PFSK-1 (cell line): Measurements from ENCODE around the gene PRRC2B.
A peak's percentile ranks its signal among the peaks of the same experiment; 100 is the strongest.

Experiments
- FOXP2 ChIP-seq: optimal IDR thresholded peaks from 2 replicates; pipeline ENCODE3; 2011; ENCODE audit warnings: borderline replicate concordance, control low read depth, inconsistent platforms; ENCODE audit not compliant: insufficient read depth; ENCODE audit errors: extremely low read length, extremely low read depth
- POLR2AphosphoS5 ChIP-seq: IDR thresholded peaks from 2 replicates; pipeline ENCODE4 v1.6.1; 2012; ENCODE audit warnings: low read depth, mild to moderate bottlenecking, control low read depth, low read length, moderate library complexity
- SIN3A ChIP-seq: IDR thresholded peaks from 2 replicates; pipeline ENCODE4 v1.6.1; 2012; ENCODE audit warnings: mild to moderate bottlenecking, low read length, moderate library complexity, borderline replicate concordance; ENCODE audit not compliant: insufficient read depth
- TAF1 ChIP-seq: IDR thresholded peaks from 2 replicates; pipeline ENCODE4 v1.6.1; 2012; ENCODE audit warnings: low read length, control low read depth, borderline replicate concordance; ENCODE audit not compliant: insufficient read depth
- TF ChIP-seq, protein P1 (sequence below), 2 experiments: IDR thresholded peaks; 2 replicates each; pipeline versions ENCODE4 v1.6.1 to v1.8.0; 2011 to 2012; ENCODE audit warnings: low read depth in 2 of 2, low read length in 2 of 2, control low read depth in 1 of 2, inconsistent platforms in 1 of 2, mild to moderate bottlenecking in 1 of 2, moderate library complexity in 1 of 2; ENCODE audit not compliant: insufficient read depth in 1 of 2

Gene PRRC2B

DNA sequence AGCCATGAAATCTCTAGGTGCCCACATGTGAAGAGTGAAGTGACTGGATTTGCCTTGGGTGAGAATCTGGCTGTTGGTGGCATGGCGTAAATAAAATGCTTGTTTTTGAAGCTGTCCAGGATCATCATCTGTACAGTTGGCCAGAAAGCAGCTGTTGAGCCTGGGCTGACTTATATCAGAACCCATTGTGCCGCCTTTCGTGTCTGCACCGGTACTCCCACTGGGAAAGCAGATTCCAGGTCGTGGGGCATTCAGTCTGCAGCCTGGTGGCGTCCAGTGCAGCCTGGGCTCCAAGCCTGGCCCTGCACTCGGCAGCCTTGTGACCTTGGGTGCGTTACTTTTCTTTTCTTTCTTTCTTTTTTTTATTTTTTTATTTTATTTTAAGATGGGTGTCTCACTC is 27.8 kb downstream of the PRRC2B start:
- TF ChIP-seq TAF1: no peak
- TF ChIP-seq POLR2AphosphoS5: no peak
- no peak for TF ChIP-seq SIN3A
- TF ChIP-seq FOXP2: no peak
- TF ChIP-seq, protein P1, sequence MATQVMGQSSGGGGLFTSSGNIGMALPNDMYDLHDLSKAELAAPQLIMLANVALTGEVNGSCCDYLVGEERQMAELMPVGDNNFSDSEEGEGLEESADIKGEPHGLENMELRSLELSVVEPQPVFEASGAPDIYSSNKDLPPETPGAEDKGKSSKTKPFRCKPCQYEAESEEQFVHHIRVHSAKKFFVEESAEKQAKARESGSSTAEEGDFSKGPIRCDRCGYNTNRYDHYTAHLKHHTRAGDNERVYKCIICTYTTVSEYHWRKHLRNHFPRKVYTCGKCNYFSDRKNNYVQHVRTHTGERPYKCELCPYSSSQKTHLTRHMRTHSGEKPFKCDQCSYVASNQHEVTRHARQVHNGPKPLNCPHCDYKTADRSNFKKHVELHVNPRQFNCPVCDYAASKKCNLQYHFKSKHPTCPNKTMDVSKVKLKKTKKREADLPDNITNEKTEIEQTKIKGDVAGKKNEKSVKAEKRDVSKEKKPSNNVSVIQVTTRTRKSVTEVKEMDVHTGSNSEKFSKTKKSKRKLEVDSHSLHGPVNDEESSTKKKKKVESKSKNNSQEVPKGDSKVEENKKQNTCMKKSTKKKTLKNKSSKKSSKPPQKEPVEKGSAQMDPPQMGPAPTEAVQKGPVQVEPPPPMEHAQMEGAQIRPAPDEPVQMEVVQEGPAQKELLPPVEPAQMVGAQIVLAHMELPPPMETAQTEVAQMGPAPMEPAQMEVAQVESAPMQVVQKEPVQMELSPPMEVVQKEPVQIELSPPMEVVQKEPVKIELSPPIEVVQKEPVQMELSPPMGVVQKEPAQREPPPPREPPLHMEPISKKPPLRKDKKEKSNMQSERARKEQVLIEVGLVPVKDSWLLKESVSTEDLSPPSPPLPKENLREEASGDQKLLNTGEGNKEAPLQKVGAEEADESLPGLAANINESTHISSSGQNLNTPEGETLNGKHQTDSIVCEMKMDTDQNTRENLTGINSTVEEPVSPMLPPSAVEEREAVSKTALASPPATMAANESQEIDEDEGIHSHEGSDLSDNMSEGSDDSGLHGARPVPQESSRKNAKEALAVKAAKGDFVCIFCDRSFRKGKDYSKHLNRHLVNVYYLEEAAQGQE (IDR thresholded peaks at IDR 0.05; ENCODE audit: insufficient read depth in 1 of 2, low read depth in 2 of 2, low read length in 2 of 2): no peak

DNA sequence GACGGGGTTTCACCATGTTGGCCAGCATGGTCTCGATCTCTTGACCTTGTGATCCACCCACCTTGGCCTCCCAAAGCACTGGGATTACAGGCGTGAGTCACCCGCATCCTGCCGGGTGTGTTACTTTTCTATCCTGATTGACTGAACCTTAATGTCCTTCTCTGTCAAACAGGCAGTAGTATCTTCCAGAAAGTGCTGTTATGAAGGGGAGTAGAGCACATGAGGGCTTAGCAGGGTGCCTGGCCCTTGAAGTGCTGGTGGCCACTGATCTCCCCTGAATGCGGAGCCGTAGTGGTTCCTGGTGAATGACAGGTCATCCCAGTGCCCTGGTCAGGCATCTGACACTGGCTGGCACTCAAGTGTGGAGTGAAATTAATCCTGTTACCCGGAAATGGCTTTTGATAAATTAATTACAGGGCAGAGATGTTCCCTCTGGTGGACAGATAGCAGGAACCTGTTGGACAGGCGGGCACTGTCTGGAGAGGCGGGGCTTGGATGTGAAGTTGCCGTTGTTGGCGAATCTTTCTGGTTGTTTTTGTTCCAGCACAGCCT is 28.4 kb downstream of the PRRC2B start:
- TF ChIP-seq, protein P1 (IDR thresholded peaks at IDR 0.05; ENCODE audit: insufficient read depth in 1 of 2, low read depth in 2 of 2, low read length in 2 of 2): no peak
- TF ChIP-seq SIN3A (no peak), POLR2AphosphoS5 (no peak), TAF1 (no peak), FOXP2 (no peak)

DNA sequence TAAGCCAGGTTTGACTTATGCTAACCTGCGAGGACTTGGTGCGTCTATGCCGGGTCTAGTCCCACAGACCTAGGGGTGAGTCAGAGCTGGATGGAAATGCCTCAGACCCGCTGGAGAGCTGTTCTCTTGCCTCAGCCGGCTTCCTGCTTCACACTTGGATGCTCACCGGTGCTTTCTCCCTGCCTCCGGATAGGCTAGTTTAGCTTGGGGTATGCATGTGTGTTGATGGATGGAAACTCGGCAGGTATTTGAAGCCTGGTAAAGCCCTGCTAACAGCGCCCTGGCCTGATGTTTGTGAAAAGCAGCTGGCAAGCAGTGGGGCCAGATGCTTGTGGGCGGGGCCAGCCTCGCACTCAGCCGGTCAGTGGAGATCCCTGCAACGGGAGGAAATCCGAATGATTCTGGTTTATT is 29.3 kb downstream of the PRRC2B start:
- peak; percentile 36 for TF ChIP-seq FOXP2
- TF ChIP-seq, protein P1 (IDR thresholded peaks at IDR 0.05; ENCODE audit: insufficient read depth in 1 of 2, low read depth in 2 of 2, low read length in 2 of 2): no peak

DNA sequence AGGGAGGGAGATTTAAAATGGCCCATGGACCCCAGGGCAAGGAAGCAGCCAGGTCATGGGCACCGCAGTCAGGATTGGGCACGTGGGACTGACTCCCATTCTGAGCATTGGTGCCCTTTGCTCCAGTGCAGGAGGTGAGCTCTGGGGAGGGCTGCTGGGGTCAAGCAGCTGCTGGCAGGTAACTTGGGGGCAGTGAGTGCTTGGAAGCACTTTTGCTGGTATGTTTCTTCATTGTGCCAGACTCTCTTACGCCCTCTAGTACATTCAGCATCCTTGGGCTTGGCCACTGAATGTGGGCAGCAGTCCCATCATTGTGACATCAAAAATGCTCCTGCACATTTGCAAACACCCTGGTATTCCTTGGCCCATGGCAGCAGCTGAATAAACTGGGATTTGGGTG is 32.7 kb downstream of the PRRC2B start:
- no peak for TF ChIP-seq FOXP2
- TF ChIP-seq POLR2AphosphoS5: no peak
- TF ChIP-seq, protein P1 (IDR thresholded peaks at IDR 0.05; ENCODE audit: insufficient read depth in 1 of 2, low read depth in 2 of 2, low read length in 2 of 2): no peak
- no peak for TF ChIP-seq SIN3A
- no peak for TF ChIP-seq TAF1
